Measurements from ENCODE around the gene TMEM270.
"Not testable (repeated sequence)": the region's sequence is repeated elsewhere in the genome, so short reads cannot be mapped to it uniquely, and the experiment has no call there.

TMEM270 gene

GRCh38 chr7:73832806-73833205, 28.2 kb upstream of the TMEM270 start:
- DNase-seq (ENCODE audit: low read depth) = no peak

GRCh38 chr7:73833251-73833919, 27.6 kb upstream of the TMEM270 start:
- DNase-seq (ENCODE audit: low read depth) = no peak

DNA sequence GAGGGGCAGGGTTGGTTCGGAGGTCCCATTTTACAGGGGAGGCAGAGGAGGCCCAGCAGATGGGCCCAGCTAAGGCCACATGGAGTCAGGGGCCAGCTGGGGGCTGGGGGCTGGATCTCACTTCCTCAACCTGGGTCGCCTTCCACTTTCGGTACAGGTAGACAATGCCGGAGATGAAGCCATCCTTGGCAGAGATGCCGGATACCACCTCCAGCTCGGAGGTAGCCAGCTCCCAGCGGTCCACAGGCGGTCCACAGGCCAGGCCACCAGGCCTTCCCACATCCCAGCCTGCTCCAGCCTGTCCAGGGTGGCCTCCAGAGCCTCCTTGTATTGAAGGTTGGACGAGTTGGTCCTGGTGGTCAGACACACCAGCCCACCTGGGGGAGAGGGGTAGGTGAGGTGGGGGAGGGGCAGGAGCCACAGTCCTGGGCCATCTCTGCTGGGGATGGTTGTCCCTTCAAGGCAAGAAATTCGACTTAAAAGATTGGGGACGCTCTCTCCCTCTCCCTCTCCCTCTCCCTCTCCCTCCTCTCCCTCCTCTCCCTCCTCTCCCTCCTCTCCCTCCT, 26.2 kb upstream of the TMEM270 start:
- no peak for DNase-seq (ENCODE audit: low read depth)

GRCh38 chr7:73837167-73837566, 23.8 kb upstream of the TMEM270 start:
- DNase-seq (ENCODE audit: low read depth) = not testable (repeated sequence)

- DNase-seq (ENCODE audit: low read depth) = no peak
Observed at GRCh38 chr7:73838642-73839041, 22.3 kb upstream of the TMEM270 start.

GRCh38 chr7:73839290-73839689, 21.7 kb upstream of the TMEM270 start:
- DNase-seq (ENCODE audit: low read depth) = no peak

GRCh38 chr7:73839743-73840714, 20.9 kb upstream of the TMEM270 start:
- no peak for DNase-seq (ENCODE audit: low read depth)

DNA sequence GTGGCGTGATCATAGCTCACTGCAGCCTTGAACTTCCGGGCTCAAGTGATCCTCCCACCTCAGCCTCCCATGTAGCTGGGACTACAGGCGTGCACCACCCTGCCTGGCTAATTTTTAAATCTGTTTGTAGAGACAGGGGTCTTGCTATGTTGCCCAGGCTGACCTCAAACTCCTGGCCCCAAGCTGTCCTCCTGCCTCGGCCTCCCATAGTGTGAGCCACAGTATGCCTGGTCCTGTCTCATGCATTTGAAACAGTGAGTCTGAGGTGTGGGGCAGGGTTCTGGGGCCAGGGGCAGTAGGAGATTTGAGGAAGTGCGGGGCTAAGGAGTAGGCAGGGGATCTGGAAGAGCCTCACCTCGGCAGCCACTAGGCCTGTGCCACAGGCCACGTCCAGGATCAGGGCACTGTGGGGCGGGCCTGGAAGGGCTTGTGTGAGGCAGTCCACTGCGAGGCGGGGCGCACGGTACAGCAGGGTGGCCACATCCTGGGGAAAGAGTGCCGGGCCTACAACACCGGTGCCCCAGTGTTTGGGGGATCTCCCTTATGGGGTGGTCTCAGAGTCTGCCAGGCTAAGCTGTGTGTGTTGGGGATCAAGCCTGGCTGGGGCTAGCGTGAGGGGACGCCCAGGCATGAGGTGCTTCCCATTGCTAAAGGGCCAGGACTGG, 20.1 kb upstream of the TMEM270 start:
- no peak for DNase-seq (ENCODE audit: low read depth)

DNA sequence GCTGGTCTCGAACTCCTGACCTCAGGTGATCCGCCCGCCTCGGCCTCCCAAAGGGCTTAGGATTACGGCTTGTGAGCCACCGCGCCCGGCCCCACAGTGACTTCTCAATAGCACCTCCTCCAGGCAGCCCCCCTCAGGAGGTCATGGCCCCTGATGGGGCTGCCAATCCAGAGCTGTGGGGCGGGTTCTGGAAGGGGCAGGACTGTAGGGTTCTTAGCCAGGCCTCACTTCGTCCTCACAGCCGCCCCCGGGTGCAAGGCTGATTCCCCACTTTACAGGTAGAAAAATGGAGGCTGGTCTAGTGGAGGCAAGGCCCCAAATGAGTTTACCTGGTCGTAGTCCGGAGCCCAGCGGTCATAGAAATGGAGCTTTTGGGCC, 19.3 kb upstream of the TMEM270 start:
- no peak for DNase-seq (ENCODE audit: low read depth)

DNA sequence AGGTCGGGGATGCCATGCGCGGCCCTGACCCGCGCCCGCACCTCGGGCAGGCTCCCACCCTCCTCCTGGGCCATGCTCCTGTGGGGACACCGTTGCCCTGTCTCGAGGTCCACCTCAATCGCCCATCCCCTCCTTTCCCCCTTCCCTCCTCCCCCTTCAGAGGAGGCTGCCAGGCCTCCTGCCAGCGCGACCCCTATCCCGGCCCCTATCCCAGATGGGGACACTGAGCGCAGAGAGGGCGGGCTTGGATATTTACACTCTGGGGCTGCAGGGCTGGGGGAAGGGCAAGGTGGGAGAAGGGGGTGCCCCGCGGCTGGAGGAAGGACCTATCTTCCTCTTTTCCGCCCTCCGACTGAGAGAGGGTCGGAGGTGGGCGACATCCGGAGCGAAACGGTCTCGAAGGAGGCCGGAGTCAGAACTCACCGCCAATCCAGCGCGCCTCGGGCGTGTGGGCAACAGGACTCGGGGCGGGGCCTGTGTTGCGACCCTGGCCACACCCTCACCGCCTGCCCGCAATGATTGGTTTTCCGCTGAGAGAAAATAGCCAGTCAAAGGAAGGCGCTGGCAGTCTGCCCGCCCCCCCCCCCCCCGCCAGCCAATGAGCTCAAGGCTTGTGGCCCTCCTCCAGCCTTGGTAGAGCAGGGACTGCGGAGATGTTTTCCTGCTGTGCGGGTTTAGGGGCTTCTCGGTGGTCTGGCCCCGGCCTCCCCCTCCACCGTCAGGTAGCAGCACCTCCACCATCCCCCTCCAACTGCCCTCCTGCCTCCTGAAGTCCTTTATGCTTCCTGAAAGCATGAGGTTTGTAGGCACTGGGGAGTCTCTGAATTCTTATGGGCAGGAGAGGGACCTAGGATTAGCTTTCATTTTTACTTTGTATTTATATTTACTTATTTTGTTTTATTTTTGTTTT, 18.6 kb upstream of the TMEM270 start, which contains the start of gene METTL27:
Gene METTL27 (minus strand): TSS at position 450 of the 910 bp plus-strand sequence. CDS start 376 bp downstream, at position 74.
- peak; percentile 94 for DNase-seq (ENCODE audit: low read depth)

GRCh38 chr7:73844131-73844547, 16.8 kb upstream of the TMEM270 start:
- DNase-seq (ENCODE audit: low read depth) = no peak

- DNase-seq (ENCODE audit: low read depth) = peak; percentile 88
Observed at GRCh38 chr7:73844848-73845460, 16.0 kb upstream of the TMEM270 start.

DNA sequence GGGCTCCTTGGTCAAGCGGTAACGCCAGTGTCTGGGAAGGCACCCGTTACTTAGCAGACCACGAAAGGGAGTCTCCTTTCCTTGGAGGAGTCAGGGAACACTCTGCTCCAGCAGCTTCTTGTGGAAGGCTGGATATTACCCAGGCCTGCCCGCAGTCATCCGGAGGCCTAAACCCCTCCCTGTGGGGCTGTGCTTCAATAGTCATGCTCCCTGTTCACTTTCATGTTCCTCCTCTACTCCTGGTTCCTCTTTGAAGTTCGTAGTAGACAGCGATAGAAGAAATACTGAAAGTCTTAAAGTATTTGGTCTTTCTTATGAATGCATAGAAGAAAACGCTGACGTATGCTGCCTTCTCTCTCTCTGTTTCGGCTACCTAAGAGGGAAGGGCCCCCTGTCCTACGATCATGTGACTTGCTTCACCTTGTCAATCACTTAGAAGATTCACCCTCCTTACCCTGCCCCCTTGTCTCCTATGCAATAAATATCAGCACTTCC, 15.2 kb upstream of the TMEM270 start:
- peak; percentile 33 for DNase-seq (ENCODE audit: low read depth)

DNA sequence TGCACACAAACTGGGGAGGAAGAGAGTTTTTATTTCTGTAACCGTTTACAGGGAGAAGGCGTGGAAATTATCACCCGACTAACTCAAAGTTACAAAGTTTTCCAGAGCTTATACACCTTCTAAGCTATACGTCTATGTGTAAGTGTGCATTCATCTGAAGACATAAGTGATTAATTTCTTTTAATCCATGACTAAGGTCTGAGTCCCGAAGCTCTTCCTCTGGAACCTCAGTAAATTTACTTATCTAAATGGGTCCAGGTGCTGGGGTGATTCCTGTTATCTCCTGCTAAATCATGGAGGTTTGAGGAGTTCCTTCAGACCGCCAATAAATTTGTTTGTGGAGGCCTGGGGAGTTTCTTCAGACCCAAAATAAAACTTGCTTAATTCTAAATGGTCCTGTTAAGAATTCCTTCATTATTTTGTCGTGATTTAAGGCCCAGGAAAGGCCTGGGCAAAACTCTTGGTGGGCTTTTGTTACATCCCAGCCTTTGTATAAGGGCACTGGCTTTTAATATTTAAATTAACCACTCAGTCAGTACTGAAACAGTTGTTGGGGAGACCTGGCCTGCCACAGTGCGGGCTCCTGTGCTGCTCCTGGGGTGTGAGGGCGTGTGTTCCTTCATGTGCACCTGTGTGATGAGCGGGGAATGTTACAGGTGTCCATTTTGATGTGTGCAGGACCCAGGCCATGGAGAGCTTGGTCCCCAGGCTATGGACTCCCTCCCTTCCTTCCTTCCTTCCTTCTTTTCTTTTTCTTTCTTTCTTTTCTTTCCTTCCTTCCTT, 12.8 kb upstream of the TMEM270 start:
- no peak for DNase-seq (ENCODE audit: low read depth)

DNA sequence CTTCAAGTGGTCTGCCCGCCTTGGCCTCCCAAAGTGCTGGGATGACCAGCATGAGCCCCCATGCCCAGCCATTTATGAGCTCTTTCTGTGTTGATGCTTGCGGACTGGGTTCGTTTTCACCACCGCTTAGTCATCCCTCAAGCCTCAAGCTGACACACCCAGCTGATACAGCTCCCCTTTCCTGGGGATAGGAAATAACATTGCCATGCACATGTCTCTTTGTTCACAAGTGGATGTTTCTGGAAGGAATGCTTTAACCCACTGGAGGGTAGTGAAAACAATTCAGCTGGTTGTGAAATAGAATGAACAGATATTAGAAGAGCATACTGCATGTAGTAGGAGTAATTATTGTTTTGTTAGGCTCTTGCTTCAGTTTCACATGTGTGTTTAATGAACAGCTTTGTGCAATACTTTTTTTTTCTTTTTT, 10.2 kb upstream of the TMEM270 start:
- peak; percentile 99 for DNase-seq (ENCODE audit: low read depth)

DNA sequence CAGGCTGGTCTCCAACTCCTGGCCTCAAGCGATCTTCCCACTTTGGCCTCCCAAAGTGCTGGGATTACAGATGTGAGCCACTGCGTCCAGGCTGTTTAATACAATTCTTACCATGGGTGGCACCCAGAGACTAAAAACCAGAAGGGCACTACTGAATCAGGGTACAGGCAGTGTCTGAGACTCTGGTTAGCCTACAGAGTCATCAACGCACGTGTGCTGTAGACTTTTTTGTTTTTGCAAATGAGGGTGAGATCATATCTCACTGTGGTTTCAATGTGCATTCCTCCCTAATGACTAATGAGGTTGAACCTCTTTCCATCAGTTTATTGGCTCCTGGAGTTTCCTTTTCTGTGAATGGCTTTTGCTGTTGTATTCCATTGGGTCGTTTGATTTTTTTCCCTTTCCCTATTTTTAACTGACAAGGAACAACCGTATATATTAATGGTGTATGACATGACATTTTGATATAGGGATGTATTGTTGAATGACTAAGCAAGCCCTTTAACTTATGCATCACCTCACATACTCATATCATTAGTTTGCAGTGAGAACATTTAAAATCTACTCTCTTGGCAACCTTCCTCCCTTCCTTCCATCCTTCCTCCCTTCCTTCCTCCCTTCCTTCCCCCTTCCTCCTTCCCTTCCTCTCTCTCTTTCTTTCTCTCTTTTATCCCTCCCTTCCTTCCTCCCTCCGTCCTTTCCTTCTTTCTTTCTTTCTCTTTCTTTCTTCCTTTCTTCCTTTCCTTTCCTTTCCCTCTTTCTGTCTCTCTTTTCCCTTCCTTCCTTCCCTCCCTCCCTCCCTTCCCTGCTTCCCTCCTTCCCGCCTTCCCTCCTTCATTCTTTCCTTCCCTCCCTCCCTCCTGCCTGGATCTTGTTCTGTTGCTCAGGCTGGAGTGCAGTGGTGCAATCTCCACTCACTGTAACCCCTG, 9.3 kb upstream of the TMEM270 start:
- DNase-seq (ENCODE audit: low read depth) = peak; percentile 98

GRCh38 chr7:73852500-73852899, 8.5 kb upstream of the TMEM270 start:
- DNase-seq (ENCODE audit: low read depth) = peak; percentile 46

- DNase-seq (ENCODE audit: low read depth) = no peak
Observed at GRCh38 chr7:73856941-73857340, 4.0 kb upstream of the TMEM270 start.

DNA sequence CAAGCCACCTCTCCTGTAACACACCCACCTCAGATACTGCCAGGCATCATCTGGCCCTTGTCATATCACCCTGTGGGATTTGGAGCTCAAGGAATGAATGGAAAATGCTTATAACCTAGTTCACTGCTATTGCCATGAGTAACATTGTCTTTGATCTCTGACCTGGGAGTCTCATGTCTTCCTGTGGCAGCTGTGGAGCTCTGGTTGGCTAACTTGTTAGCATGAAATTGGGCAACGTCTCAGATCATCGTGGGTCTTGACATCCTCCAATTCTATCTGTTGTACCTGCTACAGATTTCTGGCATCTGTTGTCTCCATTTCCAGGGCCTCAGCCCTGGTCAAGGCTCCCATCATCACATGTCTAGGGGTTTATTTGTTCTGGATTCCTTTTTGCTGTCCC, 2.2 kb upstream of the TMEM270 start:
- DNase-seq (ENCODE audit: low read depth) = no peak

Measured in EH (cell line).